ENCODE results near the gene LSM7.

DNA sequence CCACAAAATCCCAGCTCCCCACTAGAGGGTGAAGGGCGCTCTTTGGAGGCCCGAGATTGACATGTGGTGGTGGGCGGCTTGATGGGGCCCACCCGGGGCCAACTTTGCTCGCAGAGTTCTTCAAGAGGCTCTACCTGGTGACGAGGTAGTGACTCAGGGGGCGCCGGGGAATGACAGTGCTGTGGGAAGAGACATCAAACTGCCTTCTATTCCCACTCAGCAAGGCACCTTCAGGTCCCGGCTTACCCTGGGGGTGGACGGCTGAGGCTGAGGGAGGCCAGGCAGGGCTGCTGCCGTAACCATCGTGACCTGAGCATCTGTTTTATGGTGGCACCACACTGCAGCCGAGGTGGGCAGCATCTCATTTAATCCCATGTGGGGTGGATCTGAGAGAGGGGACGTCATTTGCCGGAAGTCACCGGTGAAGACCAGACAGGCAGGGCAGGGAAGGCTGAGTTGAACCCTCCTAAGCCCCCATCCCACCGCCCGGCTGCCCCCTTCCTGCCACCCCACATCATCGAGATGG, 22.0 kb downstream of the LSM7 start:
- TF ChIP-seq, protein P1, sequence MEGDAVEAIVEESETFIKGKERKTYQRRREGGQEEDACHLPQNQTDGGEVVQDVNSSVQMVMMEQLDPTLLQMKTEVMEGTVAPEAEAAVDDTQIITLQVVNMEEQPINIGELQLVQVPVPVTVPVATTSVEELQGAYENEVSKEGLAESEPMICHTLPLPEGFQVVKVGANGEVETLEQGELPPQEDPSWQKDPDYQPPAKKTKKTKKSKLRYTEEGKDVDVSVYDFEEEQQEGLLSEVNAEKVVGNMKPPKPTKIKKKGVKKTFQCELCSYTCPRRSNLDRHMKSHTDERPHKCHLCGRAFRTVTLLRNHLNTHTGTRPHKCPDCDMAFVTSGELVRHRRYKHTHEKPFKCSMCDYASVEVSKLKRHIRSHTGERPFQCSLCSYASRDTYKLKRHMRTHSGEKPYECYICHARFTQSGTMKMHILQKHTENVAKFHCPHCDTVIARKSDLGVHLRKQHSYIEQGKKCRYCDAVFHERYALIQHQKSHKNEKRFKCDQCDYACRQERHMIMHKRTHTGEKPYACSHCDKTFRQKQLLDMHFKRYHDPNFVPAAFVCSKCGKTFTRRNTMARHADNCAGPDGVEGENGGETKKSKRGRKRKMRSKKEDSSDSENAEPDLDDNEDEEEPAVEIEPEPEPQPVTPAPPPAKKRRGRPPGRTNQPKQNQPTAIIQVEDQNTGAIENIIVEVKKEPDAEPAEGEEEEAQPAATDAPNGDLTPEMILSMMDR (IDR thresholded peaks at IDR 0.05) = no peak
- TF ChIP-seq POLR2A (IDR thresholded peaks at IDR 0.05) = no peak
